ENCODE data around the gene IL6. TPM values are rescaled to one million over a fixed set of nuclear protein-coding genes. Genes with fewer than 3 reads are reported as not detected.

IL6 gene
- total and polyA plus RNA-seq, 9 of the 15 experiments (the other 6 are each of a cell fraction or from before 2014, with no cell fraction given): 0.76 to 2.9 (median 1.5) TPM

GRCh38 chr7:22683379-22683778 lies 43.6 kb upstream of the IL6 start (continued):
- TF ChIP-seq FOXM1 (IDR thresholded peaks at IDR 0.05; ENCODE audit: low read depth) (no peak), FOXM1 (CRISPR knock-in tag; IDR thresholded peaks at IDR 0.05; ENCODE audit: low read depth) (no peak), ZFP30 (CRISPR knock-in tag; IDR thresholded peaks at IDR 0.05; ENCODE audit: borderline replicate concordance) (no peak), BRCA1 (IDR thresholded peaks at IDR 0.05) (no peak), BRCA1 (CRISPR knock-in tag; IDR thresholded peaks at IDR 0.05) (no peak), ZNF184 (CRISPR knock-in tag; IDR thresholded peaks at IDR 0.05) (no peak), POU5F1 (IDR thresholded peaks at IDR 0.05; ENCODE audit: borderline replicate concordance, low read depth, low read length, partially characterized antibody) (no peak), TFAM (CRISPR knock-in tag; conservative IDR thresholded peaks at IDR 0.05) (no peak), ETV6 (IDR thresholded peaks at IDR 0.05; ENCODE audit: borderline replicate concordance in 1 of 2, low read depth in 2 of 2, low read length in 1 of 2) (no peak), ETV6 (CRISPR knock-in tag; IDR thresholded peaks at IDR 0.05; ENCODE audit: borderline replicate concordance) (no peak), PCBP2 (IDR thresholded peaks at IDR 0.05; ENCODE audit: low read depth, low read length, poor library complexity, severe bottlenecking) (no peak), KDM4B (IDR thresholded peaks at IDR 0.05; ENCODE audit: borderline replicate concordance in 2 of 2, low read depth in 1 of 2) (no peak), CBFB (CRISPR knock-in tag; IDR thresholded peaks at IDR 0.05) (no peak), ARID1B (IDR thresholded peaks at IDR 0.05) (no peak), PHF8 (IDR thresholded peaks at IDR 0.05; ENCODE audit: borderline replicate concordance, low read length) (no peak), ZNF778 (CRISPR knock-in tag; IDR thresholded peaks at IDR 0.05) (no peak), PRDM10 (IDR thresholded peaks at IDR 0.05; ENCODE audit: partially characterized antibody) (peak; percentile 96), TCF7L2 (IDR thresholded peaks at IDR 0.05; ENCODE audit: low read depth, low read length) (peak; percentile 69; the same call in 1 of the 2 replicates), ZNF77 (CRISPR knock-in tag; IDR thresholded peaks at IDR 0.05) (no peak), GATAD2B (IDR thresholded peaks at IDR 0.05; ENCODE audit: borderline replicate concordance) (no peak), ATF3 (IDR thresholded peaks at IDR 0.05) (0 out of 2 replicates have a peak, but pooled peaks have one; percentile 33), ATF3 (CRISPR knock-in tag; conservative IDR thresholded peaks at IDR 0.05) (no peak), MIER1 (IDR thresholded peaks at IDR 0.05; ENCODE audit: low read depth) (no peak), IRF1 (CRISPR knock-in tag; IDR thresholded peaks at IDR 0.05; ENCODE audit: borderline replicate concordance) (no peak)
